Measurements from ENCODE around the gene NFIA.

NFIA gene

DNA sequence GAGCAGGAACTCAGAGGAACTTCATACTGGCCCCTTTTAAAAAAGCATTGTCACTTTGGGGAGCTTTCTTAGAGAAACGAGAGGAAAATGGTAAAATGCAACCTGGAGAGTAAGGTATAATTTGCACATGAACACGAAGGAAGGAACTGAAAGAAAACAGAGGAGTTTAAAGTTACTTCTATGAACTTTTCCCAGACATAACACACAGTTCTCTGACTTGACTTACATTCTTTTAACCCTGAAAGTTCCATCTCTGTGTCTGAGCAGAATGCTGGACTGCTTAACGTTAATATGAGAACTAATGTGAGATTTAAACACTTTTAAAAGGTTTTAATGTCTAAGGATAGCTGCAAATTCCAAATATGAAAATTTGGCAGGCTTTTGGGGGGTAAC is 102.3 kb downstream of the NFIA start:
- CTCF ChIA-PET = no interaction called here
- no peak for DNase-seq
- no peaks in the 10 kb centered on the region for H3K27me3 Mint-ChIP-seq

GRCh38 chr1:61186753-61187152 is 104.4 kb downstream of the NFIA start:
- CTCF ChIA-PET = no interaction called here
- Mint-ChIP-seq H3K27me3 (no peaks in the 10 kb centered on the region), H3K36me3 (no peaks in the 10 kb centered on the region), H3K27ac (no peak overlapping the region), H3K9me3 (no peaks in the 10 kb centered on the region), H3K4me3 (no peak overlapping the region), H3K4me1 (no peaks in the 10 kb centered on the region)
- DNase-seq = no peak

More for the DNA sequence above, 102.3 kb downstream of the NFIA start:
- Mint-ChIP-seq H3K36me3 (no peaks in the 10 kb centered on the region), H3K4me3 (no peak overlapping the region), H3K27ac (no peak overlapping the region), H3K4me1 (no peaks in the 10 kb centered on the region), H3K9me3 (no peaks in the 10 kb centered on the region)

- DNase-seq = no peak
- Mint-ChIP-seq H3K27ac (no peak overlapping the region), H3K36me3 (no peaks in the 10 kb centered on the region), H3K9me3 (no peaks in the 10 kb centered on the region), H3K4me1 (no peaks in the 10 kb centered on the region), H3K4me3 (no peak overlapping the region), H3K27me3 (no peaks in the 10 kb centered on the region)
- CTCF ChIA-PET = no interaction called here
Observed at GRCh38 chr1:61187352-61188086, 105.2 kb downstream of the NFIA start.

DNA sequence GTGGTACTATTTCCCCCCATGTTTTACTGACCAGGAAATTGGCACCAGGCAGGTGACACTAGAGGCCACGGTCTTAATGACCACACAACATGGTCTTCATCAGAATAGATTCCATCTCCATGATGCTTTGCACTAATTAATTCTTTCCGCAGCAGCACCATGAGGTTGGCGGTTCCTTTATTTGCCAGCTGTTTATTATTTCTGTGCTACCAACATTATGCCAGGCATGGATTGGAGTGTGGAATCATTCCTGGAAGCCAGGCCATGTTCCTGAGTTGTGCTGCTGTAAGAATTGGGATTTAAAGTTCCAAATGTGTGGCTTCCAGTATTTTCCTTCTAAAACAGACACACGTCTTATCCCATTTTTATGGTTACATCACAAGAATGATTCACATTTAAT is 107.8 kb downstream of the NFIA start:
- no peak overlapping the region for H3K4me3 Mint-ChIP-seq
- no peaks in the 10 kb centered on the region for H3K36me3 Mint-ChIP-seq
- no peak for DNase-seq
- no peak overlapping the region for H3K27ac Mint-ChIP-seq
- no peaks in the 10 kb centered on the region for H3K27me3 Mint-ChIP-seq
- CTCF ChIA-PET = no interaction called here
- no peaks in the 10 kb centered on the region for H3K4me1 Mint-ChIP-seq
- no peaks in the 10 kb centered on the region for H3K9me3 Mint-ChIP-seq

- no peak for DNase-seq
- no peaks in the 10 kb centered on the region for H3K4me1 Mint-ChIP-seq
- CTCF ChIA-PET = no interaction called here
- no peaks in the 10 kb centered on the region for H3K27me3 Mint-ChIP-seq
- H3K4me3 Mint-ChIP-seq = no peak overlapping the region
- no peaks in the 10 kb centered on the region for H3K9me3 Mint-ChIP-seq
- no peak overlapping the region for H3K27ac Mint-ChIP-seq
- no peaks in the 10 kb centered on the region for H3K36me3 Mint-ChIP-seq
Observed at GRCh38 chr1:61190618-61191432, 108.5 kb downstream of the NFIA start.

DNA sequence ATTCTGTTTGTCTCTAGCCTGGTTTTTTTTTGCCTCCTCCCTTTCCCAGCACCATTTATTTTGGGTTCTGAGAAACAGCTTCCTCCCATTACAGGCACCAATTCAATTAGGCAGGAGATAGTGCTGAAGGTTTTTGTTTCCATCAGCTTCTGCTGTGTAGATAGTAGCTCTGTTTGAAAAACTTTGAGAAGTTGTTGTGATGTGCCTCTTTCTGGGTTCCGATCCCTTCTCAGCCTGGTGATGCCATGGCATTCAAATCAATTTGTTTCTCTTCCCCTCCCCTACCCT is 109.0 kb downstream of the NFIA start:
- Mint-ChIP-seq H3K9me3 (no peaks in the 10 kb centered on the region), H3K4me3 (no peak overlapping the region), H3K36me3 (no peaks in the 10 kb centered on the region), H3K27ac (no peak overlapping the region), H3K27me3 (no peaks in the 10 kb centered on the region), H3K4me1 (no peaks in the 10 kb centered on the region)
- no peak for DNase-seq
- CTCF ChIA-PET = no interaction called here

- CTCF ChIA-PET = no interaction called here
- no peaks in the 10 kb centered on the region for H3K4me1 Mint-ChIP-seq
- DNase-seq = no peak
Observed at GRCh38 chr1:61192663-61193330, 110.4 kb downstream of the NFIA start.

GRCh38 chr1:61193808-61194207 is 111.4 kb downstream of the NFIA start:
- no peaks in the 10 kb centered on the region for H3K9me3 Mint-ChIP-seq
- no peak for DNase-seq
- H3K4me1 Mint-ChIP-seq = no peaks in the 10 kb centered on the region
- no peaks in the 10 kb centered on the region for H3K27me3 Mint-ChIP-seq
- H3K4me3 Mint-ChIP-seq = no peak overlapping the region
- H3K27ac Mint-ChIP-seq = no peak overlapping the region
- CTCF ChIA-PET = no interaction called here
- H3K36me3 Mint-ChIP-seq = no peaks in the 10 kb centered on the region

More at GRCh38 chr1:61192663-61193330, 110.4 kb downstream of the NFIA start:
- H3K27me3 Mint-ChIP-seq = no peaks in the 10 kb centered on the region
- H3K27ac Mint-ChIP-seq = no peak overlapping the region
- H3K36me3 Mint-ChIP-seq = no peaks in the 10 kb centered on the region
- no peak overlapping the region for H3K4me3 Mint-ChIP-seq
- no peaks in the 10 kb centered on the region for H3K9me3 Mint-ChIP-seq

- Mint-ChIP-seq H3K4me1 (no peaks in the 10 kb centered on the region), H3K4me3 (no peak overlapping the region), H3K27me3 (no peaks in the 10 kb centered on the region), H3K9me3 (no peaks in the 10 kb centered on the region), H3K27ac (no peak overlapping the region), H3K36me3 (no peaks in the 10 kb centered on the region)
- CTCF ChIA-PET = no interaction called here
- no peak for DNase-seq
Observed at GRCh38 chr1:61198554-61198953, 116.2 kb downstream of the NFIA start.

- H3K4me1 Mint-ChIP-seq = no peaks in the 10 kb centered on the region
Observed at GRCh38 chr1:61201035-61201434, 118.7 kb downstream of the NFIA start.

DNA sequence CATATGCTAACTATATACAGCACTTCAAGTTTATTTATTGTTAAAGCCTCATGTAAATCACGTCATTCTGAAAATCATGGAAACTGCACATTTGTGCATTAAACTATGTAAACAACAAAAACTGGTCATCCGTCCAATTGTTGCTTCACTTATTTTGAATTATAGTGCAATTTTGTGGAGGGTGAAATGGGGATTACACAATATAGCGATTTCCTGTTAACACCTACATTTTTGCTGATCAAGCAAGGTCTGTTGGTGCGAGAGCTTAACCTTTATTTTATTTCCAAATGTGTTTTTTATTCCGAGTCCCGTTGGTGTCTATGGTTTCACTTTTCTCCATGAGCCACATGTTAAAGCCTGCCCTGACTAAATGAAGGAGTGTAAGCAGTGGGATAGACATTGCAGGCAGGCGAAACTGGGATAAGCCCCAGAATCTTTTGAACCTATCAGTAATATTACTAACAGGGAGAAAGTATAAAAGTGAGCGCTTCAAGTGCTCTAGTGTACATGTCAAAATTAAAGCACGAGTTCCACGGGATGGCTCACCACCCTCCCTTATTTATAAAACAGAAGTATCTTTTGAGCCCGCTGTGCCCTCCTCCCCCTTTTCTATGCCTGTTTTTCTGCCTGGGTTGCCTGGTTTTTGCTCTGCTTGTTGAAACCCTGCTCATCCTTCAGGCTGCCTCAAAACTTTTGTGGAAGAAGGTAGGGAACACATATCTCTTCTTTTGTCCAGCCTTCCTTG is 120.7 kb downstream of the NFIA start:
- Mint-ChIP-seq H3K4me1 (no peaks in the 10 kb centered on the region), H3K36me3 (no peaks in the 10 kb centered on the region), H3K9me3 (no peaks in the 10 kb centered on the region), H3K27ac (no peak overlapping the region), H3K27me3 (peaks cover 5% of the 10 kb centered on the region), H3K4me3 (no peak overlapping the region)
- DNase-seq = no peak
- CTCF ChIA-PET = no interaction called here

More at GRCh38 chr1:61201035-61201434, 118.7 kb downstream of the NFIA start:
- no peak for DNase-seq
- Mint-ChIP-seq H3K4me3 (no peak overlapping the region), H3K27ac (no peak overlapping the region), H3K9me3 (no peaks in the 10 kb centered on the region), H3K36me3 (no peaks in the 10 kb centered on the region), H3K27me3 (no peaks in the 10 kb centered on the region)
- CTCF ChIA-PET = no interaction called here

- H3K27ac Mint-ChIP-seq = no peak overlapping the region
- peaks cover 5% of the 10 kb centered on the region for H3K27me3 Mint-ChIP-seq
- no peak overlapping the region for H3K4me3 Mint-ChIP-seq
- no peak for DNase-seq
- CTCF ChIA-PET = no interaction called here
- H3K4me1 Mint-ChIP-seq = no peaks in the 10 kb centered on the region
- no peaks in the 10 kb centered on the region for H3K36me3 Mint-ChIP-seq
- no peaks in the 10 kb centered on the region for H3K9me3 Mint-ChIP-seq
Observed at GRCh38 chr1:61204528-61204927, 122.2 kb downstream of the NFIA start.

- CTCF ChIA-PET = no interaction called here
- H3K27me3 Mint-ChIP-seq = peaks cover 5% of the 10 kb centered on the region
- H3K4me3 Mint-ChIP-seq = no peak overlapping the region
- no peaks in the 10 kb centered on the region for H3K9me3 Mint-ChIP-seq
- no peaks in the 10 kb centered on the region for H3K36me3 Mint-ChIP-seq
- no peak overlapping the region for H3K27ac Mint-ChIP-seq
- H3K4me1 Mint-ChIP-seq = no peaks in the 10 kb centered on the region
- DNase-seq = no peak
Observed at GRCh38 chr1:61207416-61207815, 125.1 kb downstream of the NFIA start.

- Mint-ChIP-seq H3K9me3 (no peaks in the 10 kb centered on the region), H3K27me3 (peaks cover 5% of the 10 kb centered on the region), H3K27ac (no peak overlapping the region), H3K4me1 (no peaks in the 10 kb centered on the region), H3K4me3 (no peak overlapping the region), H3K36me3 (no peaks in the 10 kb centered on the region)
- no peak for DNase-seq
- CTCF ChIA-PET = interaction anchor here (0.8 kb wide), 1 partner anchor 8 kb away, joined by 4 read pairs; no protein-coding TSS in a partner anchor
Observed at GRCh38 chr1:61208172-61208571, 125.8 kb downstream of the NFIA start.

All from activated naive CD4-positive, alpha-beta T cell treated with anti-CD3 and anti-CD28 coated beads, Interleukin-2, amount 10 ng/mL, durations not matched to agents 7 days and 5 days (primary cell).